Right hindlimb (tissue), 1 donor: ENCODE measurements around the gene KCNK17.
"Not testable (repeated sequence)": the region's sequence is repeated elsewhere in the genome, so short reads cannot be mapped to it uniquely, and the experiment has no call there.

Source experiments
- DNase-seq: peaks from one replicate; pipeline ENCODE4 v3.0.0-alpha.2; 2018

KCNK17 gene

DNA sequence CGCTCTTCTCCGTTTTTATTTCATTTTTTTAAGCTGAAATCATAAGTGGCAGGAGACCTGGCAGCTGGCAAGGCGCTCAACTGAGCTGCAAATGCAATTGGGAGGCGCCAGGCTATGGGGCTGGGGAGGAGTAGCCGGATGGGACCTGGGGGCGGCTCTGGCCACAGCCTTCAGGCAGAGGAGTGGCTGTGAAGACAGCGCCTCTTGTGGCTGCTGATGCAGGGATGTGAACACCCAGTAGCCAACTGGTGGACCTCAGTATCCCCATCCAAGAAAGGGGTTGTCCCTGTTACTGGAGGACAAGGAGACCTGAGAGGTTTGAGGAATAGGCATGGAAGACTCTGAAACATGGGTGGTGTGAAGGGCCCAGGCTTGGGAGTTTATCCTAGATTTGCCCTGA lies 12.6 kb downstream of the KCNK17 start:
- peak; percentile 39 for DNase-seq

GRCh38 chr6:39300739-39301138 lies 13.5 kb downstream of the KCNK17 start:
- DNase-seq, result no peak

GRCh38 chr6:39298061-39298460 lies 16.2 kb downstream of the KCNK17 start:
- no peak for DNase-seq

GRCh38 chr6:39296745-39297640 lies 17.2 kb downstream of the KCNK17 start:
- DNase-seq, result peak; percentile 66

DNA sequence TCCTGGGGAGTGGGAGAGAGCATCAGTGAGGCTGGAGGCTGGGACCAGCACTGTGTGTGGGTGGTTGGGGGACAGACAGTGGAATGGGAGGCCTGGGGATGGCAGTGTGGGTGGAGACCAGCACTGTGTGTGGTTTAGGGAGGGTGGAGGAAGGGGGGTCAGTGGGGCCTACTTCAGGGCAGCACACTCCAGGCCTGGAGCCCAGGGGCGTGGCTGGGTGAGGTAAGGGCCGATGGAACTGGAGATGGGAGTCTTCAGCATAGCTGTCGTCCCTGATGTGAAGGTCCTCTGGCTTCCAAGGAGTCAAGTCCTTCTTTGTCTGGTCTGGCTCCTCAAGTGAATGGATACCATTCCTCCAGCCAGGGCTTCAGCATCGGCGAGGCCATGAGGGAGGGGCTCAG lies 18.6 kb downstream of the KCNK17 start:
- peak; percentile 61 for DNase-seq

- DNase-seq, result no peak
Measured at GRCh38 chr6:39294899-39295298, 19.3 kb downstream of the KCNK17 start.

DNA sequence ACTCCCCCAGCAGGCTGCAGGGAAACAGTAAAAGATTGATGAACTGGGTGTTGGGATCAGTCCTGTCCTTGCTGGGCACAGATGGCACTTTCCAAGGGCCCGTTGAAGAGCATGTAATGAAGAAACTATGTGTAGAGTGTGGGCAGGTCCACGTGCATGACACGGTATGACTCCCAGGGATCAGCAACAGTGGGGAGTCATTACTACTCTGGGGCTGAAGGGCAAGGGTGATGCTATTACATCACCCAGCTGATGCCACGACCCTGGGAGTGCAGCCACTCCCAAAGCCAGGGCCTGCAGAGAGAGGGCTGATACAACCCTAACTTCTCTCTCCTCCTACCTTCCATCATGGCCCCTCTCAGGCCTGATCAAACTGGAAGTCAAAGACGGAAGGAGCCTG lies 20.1 kb downstream of the KCNK17 start:
- no peak for DNase-seq

GRCh38 chr6:39292637-39293036 lies 21.6 kb downstream of the KCNK17 start:
- no peak for DNase-seq

DNA sequence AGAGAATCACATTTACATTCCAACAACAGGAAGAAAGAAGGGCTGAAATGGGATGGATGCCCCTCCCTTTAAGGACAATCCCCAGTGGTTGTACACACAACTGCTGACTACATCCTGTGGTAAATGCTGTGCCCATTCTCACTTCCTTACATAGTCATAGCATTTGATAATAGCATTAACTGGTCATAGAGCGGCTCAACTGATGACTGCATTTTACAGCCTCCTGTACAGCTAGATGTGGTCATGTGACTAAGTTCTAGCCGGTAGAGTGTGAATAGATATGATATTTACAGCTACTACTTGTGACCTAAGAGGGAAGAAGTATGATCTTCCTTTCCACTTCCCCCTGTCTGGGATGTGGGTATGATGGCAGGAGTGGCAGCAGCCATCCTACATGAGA lies 24.7 kb downstream of the KCNK17 start:
- no peak for DNase-seq

GRCh38 chr6:39287601-39288000 lies 26.6 kb downstream of the KCNK17 start:
- no peak for DNase-seq

DNA sequence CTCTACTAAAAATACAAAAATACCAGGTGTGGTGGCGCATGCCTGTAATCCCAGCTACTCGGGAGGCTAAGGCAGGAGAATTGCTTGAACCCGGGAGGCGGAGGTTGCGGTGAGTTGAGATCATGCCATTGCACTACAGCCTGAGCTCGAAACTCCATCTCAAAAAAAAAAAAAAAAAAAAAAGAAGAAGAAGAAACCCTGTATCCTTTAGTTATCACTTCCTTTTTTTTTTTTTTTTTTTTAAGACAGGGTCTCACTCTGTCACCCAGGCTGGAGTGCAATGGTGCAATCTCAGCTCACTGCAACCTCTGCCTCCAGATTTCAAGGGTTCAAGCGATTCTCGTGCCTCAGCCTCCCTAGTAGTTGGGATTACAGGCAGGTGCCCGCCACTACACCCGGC lies 27.6 kb downstream of the KCNK17 start:
- not testable (repeated sequence) for DNase-seq

DNA sequence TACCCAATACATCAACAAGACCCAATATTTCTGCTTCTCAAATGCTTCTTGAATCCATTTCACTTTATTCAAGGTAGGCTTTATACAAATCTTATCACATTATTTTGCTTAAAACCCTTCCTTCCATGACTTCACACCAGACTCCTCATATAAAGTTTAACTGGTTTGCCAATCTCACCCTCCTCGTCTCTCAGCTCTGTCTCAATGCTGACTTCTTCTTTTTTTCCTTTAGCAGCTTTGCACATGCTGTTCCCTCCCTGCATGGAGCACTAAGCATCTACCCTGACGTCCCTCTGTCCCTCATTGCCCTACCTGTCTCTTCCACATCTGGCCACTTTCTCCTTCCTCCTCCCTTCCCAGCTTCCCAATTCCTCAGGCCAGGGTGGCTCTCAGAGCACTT lies 31.4 kb downstream of the KCNK17 start:
- no peak for DNase-seq

DNA sequence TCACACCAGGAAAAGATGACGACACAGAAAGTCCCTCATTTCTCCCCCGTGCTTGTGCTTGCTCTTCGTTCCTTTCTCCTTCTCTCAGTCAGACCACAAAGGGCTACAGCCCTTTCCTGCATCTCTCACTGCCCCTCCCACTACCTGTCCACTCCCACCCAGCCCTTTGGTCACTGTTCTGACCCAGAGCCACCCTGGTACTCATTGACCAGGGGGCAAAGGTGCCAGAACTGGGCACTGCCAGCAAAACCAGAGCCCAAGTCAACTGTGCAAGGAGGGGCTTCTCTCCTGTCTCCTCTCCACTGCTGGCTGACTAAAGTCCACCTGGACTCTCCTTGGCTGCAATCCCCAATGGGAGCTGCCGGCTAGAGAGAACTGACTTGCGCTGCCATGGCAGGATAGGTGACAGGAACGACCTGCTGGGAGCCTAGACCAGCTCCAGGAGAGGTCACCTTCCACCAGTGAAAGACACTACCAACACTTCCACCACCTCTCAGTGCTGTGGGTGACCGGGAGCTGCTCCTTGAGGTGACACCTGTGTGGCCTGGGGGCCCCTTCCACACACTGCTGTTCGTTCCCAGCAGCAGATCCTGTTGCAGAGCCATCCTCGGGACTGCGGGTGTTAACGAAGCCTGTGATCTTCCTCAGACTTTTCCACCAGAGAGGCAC lies 32.8 kb downstream of the KCNK17 start:
- DNase-seq, result no peak

DNA sequence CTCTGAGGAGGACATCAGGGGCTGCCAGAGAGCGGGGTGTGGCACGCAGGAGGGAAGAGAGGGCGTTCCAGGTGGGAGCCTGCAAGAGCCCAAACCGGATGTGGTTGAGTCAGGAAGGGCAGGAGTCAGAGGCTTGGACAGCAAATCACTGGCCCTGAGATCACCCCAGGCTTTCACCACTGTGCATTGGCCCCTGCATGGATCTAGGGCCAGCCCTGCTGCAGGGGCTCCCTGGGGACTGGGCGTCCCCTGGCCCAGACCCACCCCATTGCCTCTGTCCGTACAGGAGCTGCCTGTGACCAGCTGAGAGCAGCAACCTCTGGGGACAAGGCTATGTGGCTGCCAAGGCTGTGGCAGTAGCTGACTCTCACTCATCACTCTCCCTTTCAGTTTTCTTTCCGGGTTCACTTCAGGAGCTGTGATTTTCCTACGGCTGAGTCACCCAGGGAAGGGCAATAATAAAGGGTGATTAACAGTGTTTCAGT lies 33.9 kb downstream of the KCNK17 start:
- no peak for DNase-seq

- DNase-seq, result no peak
Measured at GRCh38 chr6:39279539-39279938, 34.7 kb downstream of the KCNK17 start.

GRCh38 chr6:39276379-39276995 lies 37.7 kb downstream of the KCNK17 start:
- DNase-seq, result no peak

- DNase-seq, result no peak
Measured at GRCh38 chr6:39274903-39275302, 39.3 kb downstream of the KCNK17 start.

- no peak for DNase-seq
Measured at GRCh38 chr6:39274471-39274870, 39.7 kb downstream of the KCNK17 start.

DNA sequence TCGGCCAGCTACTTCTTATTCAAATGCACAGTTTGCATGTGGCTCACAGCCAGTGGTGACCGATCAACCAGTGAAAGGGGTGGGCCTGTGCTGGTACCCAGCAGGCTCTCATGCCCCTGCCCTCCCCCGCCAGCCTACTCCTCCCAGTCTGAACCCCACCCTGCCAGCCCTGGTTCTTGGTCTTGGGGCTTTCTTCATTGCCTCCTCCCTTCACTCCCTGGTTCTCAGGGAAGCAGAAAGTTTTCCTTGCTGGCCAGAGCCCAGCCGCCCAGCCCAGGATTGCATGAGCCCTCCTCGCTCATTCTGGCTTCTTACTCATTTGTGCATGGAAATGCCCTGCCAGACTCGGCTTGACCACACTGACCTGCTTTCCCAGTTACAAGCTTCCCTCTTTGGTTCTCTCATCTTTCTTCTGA lies 40.8 kb downstream of the KCNK17 start:
- DNase-seq, result no peak

- DNase-seq, result no peak
Measured at GRCh38 chr6:39269961-39270360, 44.3 kb downstream of the KCNK17 start.

DNA sequence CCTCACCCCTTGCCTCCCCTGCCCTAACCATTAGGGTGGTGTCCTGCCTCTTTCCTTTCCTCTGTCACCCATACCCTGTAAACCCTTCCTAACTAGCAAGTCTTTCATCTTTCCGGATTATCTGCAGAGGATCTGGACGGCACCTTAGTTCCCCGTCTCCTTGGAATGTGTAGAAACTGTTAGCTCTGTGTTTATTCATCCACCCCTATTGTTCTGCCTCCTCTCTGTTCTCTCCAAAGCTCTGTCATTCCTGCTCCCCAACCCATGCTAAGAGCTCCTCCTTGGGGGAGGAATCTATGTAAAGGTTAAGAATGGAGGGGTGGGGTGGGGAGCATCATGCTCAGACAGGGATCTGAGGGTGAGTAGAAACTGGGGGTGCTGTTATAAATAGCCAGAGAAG lies 45.5 kb downstream of the KCNK17 start:
- DNase-seq, result no peak

DNA sequence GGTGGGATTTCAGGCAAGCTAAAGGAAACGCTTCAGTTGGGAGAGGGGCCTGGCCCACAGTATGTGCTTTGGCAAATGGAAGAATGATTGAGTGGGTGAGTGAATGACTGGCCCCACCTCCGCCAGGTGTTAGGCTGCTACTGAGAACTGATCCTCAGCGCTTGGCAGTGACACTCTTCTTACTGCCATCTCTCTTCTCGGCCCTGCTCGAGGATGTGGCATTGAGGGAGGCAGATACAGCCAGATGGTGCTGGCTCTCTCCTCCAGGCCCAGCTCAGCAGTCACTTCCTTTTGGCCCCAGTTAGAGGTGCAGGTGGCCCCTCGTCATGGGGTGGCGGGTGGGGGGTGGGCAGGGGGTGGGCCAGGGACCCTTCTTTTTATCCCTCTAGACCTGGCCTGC lies 46.0 kb downstream of the KCNK17 start:
- no peak for DNase-seq

- no peak for DNase-seq
Measured at GRCh38 chr6:39266782-39267355, 47.4 kb downstream of the KCNK17 start.
